HepG2 (cell line): ENCODE results near the gene SPATA25. TPM values are rescaled to one million over a fixed set of nuclear protein-coding genes. Genes with fewer than 3 reads are reported as not detected.
A peak's percentile ranks its signal among the peaks of the same experiment; 100 is the strongest.

Source experiments
- ARHGAP35 ChIP-seq: sonication (generic); formaldehyde crosslinking; IDR thresholded peaks from 2 replicates; pipeline ENCODE4 v1.9.0; 2022; ENCODE audit warnings: mild to moderate bottlenecking, inconsistent platforms, moderate library complexity, missing genetic modification reagents, borderline replicate concordance
- EEA1 ChIP-seq: sonication (generic); formaldehyde crosslinking; IDR thresholded peaks from 2 replicates; pipeline ENCODE4 v1.5.1; 2020; ENCODE audit warnings: mild to moderate bottlenecking, missing genetic modification reagents, borderline replicate concordance
- KLF12 ChIP-seq: sonication (generic); formaldehyde crosslinking; IDR thresholded peaks from 2 replicates; pipeline ENCODE4 v1.4.0; 2020; ENCODE audit warnings: missing genetic modification reagents, borderline replicate concordance
- MAFK ChIP-seq, 2 experiments: IDR thresholded peaks in 1 of 2; conservative IDR thresholded peaks in 1 of 2; 2 replicates each; pipeline ENCODE4 v1.6.1; 2011; ENCODE audit warnings: improper control_type of control experiment in 2 of 2, low read length in 2 of 2
- MLLT10 ChIP-seq: sonication (generic); formaldehyde crosslinking; IDR thresholded peaks from 2 replicates; pipeline ENCODE4 v1.4.0; 2020; ENCODE audit warnings: missing genetic modification reagents
- SETDB1 ChIP-seq: sonication (generic); formaldehyde crosslinking; IDR thresholded peaks from 2 replicates; pipeline ENCODE4 v1.5.1; 2020; ENCODE audit warnings: missing genetic modification reagents, mild to moderate bottlenecking, borderline replicate concordance
- THAP9 ChIP-seq: sonication (generic); formaldehyde crosslinking; IDR thresholded peaks from 2 replicates; pipeline ENCODE4; 2020; ENCODE audit warnings: missing genetic modification reagents, mild to moderate bottlenecking, borderline replicate concordance
- ZHX2 ChIP-seq, 2 experiments: sonication (generic) in 1 of 2; formaldehyde crosslinking in 1 of 2; IDR thresholded peaks; 2 replicates each; pipeline versions ENCODE4 v1.6.1 to v1.9.0; 2014 to 2022; ENCODE audit warnings: antibody characterized with exemption in 1 of 2, borderline replicate concordance in 1 of 2, inconsistent platforms in 1 of 2, low read depth in 1 of 2, missing genetic modification reagents in 1 of 2
- ZNF263 ChIP-seq: sonication (generic); formaldehyde crosslinking; IDR thresholded peaks from 2 replicates; pipeline ENCODE4 v1.4.0; 2020; ENCODE audit warnings: missing genetic modification reagents
- ZNF441 ChIP-seq: sonication (generic); formaldehyde crosslinking; IDR thresholded peaks from 2 replicates; pipeline ENCODE4 v1.7.0; 2021; ENCODE audit warnings: missing genetic modification reagents, borderline replicate concordance
- ZNF773 ChIP-seq: sonication (generic); formaldehyde crosslinking; IDR thresholded peaks from 2 replicates; pipeline ENCODE4 v1.4.0; 2020; ENCODE audit warnings: missing genetic modification reagents, borderline replicate concordance
- ZSCAN9 ChIP-seq: IDR thresholded peaks from 2 replicates; pipeline ENCODE4 v1.6.1; 2016; ENCODE audit warnings: borderline replicate concordance
- polyA plus RNA-seq, 8 experiments: library from polyadenylated mRNA; depleted of rRNA in 3 of 8; stranded (reverse) in 7 of 8; unstranded in 1 of 8; fragments of >200 nt; fragmentation: Illumina TruSeq in 4 of 8; extraction: Trizol in 4 of 8; gene quantifications; 2 replicates each; pipeline versions ENCODE4 v1.2.1 to v1.2.3, GENCODE V29; 2011 to 2016; ENCODE audit warnings: low read depth in 4 of 8, missing spikeins in 1 of 8, mixed read lengths in 1 of 8; ENCODE audit not compliant: insufficient read depth in 1 of 8
- total RNA-seq, 5 experiments: library from RNA; depleted of rRNA; stranded (reverse); fragments of >200 nt; fragmentation: Illumina TruSeq; extraction: Trizol; gene quantifications; 2 replicates each; pipeline ENCODE4 v1.2.3, GENCODE V29; 2016; ENCODE audit warnings: low read depth in 1 of 5
- TF ChIP-seq, protein P1 (sequence below): sonication (generic); formaldehyde crosslinking; IDR thresholded peaks from 2 replicates; pipeline ENCODE4 v1.4.0; 2020; ENCODE audit warnings: missing genetic modification reagents

The SPATA25 gene
- total and polyA plus RNA-seq, 2 of the 13 experiments (the other 11 are each of a cell fraction or from before 2014, with no cell fraction given) = 4.8 to 7.6 TPM

DNA sequence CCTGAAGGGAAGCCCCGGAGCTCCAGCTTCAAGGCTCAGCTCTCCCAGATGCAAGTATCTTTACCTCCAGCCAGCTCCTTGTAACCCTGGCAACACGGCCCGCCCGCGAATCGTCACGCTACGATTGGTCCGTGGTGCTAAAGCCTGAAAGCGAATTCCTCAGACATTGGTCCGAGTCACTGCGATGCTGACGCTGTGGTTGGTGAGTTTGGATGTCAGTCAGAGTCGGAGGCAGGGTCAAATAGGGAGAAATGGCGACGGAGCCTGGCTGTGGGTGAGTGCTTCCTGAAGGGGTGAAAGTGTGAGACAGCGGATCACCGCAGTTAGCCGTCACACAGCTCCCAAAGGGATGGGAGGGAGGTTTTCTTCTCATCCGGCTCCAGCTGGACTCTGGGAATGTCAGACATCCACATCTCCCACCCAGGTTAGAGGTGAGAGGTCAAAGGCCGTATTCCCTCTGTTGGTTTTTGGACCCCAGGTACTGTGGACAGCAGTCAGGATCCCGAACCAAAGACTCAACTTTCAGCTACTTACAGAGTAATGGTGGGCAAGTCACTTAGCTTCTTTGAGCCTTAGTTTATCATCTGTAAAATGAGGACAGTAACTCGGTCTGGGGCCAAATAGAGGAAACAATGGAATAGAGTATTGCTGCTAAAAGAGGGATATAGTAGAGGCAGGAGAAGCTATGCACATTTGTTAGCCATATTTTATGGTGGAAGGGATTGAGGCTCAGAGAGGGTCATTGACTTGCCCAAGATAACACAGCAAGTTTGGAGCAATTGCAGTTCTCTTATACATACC lies 6.2 kb downstream of the SPATA25 start, which contains the start of gene ZSWIM1 (continued):
- TF ChIP-seq, protein P1, sequence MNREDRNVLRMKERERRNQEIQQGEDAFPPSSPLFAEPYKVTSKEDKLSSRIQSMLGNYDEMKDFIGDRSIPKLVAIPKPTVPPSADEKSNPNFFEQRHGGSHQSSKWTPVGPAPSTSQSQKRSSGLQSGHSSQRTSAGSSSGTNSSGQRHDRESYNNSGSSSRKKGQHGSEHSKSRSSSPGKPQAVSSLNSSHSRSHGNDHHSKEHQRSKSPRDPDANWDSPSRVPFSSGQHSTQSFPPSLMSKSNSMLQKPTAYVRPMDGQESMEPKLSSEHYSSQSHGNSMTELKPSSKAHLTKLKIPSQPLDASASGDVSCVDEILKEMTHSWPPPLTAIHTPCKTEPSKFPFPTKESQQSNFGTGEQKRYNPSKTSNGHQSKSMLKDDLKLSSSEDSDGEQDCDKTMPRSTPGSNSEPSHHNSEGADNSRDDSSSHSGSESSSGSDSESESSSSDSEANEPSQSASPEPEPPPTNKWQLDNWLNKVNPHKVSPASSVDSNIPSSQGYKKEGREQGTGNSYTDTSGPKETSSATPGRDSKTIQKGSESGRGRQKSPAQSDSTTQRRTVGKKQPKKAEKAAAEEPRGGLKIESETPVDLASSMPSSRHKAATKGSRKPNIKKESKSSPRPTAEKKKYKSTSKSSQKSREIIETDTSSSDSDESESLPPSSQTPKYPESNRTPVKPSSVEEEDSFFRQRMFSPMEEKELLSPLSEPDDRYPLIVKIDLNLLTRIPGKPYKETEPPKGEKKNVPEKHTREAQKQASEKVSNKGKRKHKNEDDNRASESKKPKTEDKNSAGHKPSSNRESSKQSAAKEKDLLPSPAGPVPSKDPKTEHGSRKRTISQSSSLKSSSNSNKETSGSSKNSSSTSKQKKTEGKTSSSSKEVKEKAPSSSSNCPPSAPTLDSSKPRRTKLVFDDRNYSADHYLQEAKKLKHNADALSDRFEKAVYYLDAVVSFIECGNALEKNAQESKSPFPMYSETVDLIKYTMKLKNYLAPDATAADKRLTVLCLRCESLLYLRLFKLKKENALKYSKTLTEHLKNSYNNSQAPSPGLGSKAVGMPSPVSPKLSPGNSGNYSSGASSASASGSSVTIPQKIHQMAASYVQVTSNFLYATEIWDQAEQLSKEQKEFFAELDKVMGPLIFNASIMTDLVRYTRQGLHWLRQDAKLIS (CRISPR knock-in tag) = no peak; the same call in 1 of the 2 replicates
- TF ChIP-seq THAP9 (CRISPR knock-in tag) = peak; percentile 89
- 0 out of 2 replicates have a peak, but pooled peaks have one; percentile 55 for TF ChIP-seq KLF12
- no peak for TF ChIP-seq EEA1 (CRISPR knock-in tag)
- peak; percentile 43; the same call in 1 of the 2 replicates for TF ChIP-seq ZHX2 (IDR thresholded peaks at IDR 0.05; ENCODE audit: low read depth)
- no peak for TF ChIP-seq ZHX2 (CRISPR knock-in tag; IDR thresholded peaks at IDR 0.05; ENCODE audit: borderline replicate concordance)
- TF ChIP-seq ZNF441 (CRISPR knock-in tag) = peak; percentile 77
- TF ChIP-seq SETDB1 (CRISPR knock-in tag) = no peak
- TF ChIP-seq ZNF773 = no peak
- no peak for TF ChIP-seq MLLT10 (CRISPR knock-in tag)
- peak; percentile 92 for TF ChIP-seq ARHGAP35 (CRISPR knock-in tag)
- TF ChIP-seq ZNF263 (CRISPR knock-in tag) = peak; percentile 64; the same call in 1 of the 2 replicates
- TF ChIP-seq MAFK (conservative IDR thresholded peaks at IDR 0.05 in 1 of 2, IDR thresholded peaks at IDR 0.05 in 1 of 2; ENCODE audit: low read length in 2 of 2) = no peak
- peak; percentile 16; the same call in 1 of the 2 replicates for TF ChIP-seq ZSCAN9
